K562 (cell line): Measurements from ENCODE around the gene SNCB. TPM values are rescaled to one million over a fixed set of nuclear protein-coding genes. Genes with fewer than 3 reads are reported as not detected.

Source experiments
- ATAC-seq: fragments of 200-7000 bp; cut with Tn5 transposase; 3 replicates; pipeline ENCODE4 v1.9.1; 2020; ENCODE audit warnings: moderate library complexity
- BruUV-seq: library from RNA; stranded (reverse); fragments of 400-500 nt; replicated peaks from 2 replicates; lab custom pipeline; 2021; lab: Mats Ljungman, UMichigan
- CTCF ChIA-PET: fragments of 300-600 bp; formaldehyde crosslinking; extraction: SDS; loops from one replicate; lab custom pipeline; 2021; ENCODE audit warnings: low intra/inter-chr PET ratio; lab: Yijun Ruan, JAX
- POLR2A ChIA-PET: fragments of 300-600, 350-650 bp; sonication (Branson Sonifier 250); formaldehyde crosslinking; extraction: SDS; loops from one replicate; lab custom pipeline; 2021; ENCODE audit warnings: antibody characterized with exemption, inconsistent platforms; lab: Yijun Ruan, JAX
- DNase-seq, 4 experiments: peaks; one replicate each; pipeline versions ENCODE4 v3.0.0 to v3.0.0-alpha.2; 2011 to 2018; ENCODE audit warnings: low spot score in 3 of 4, mixed read lengths in 3 of 4; ENCODE audit errors: extremely low read depth in 1 of 4
- FAIRE-seq: peaks from 2 replicates; lab custom pipeline; 2011; peaks lifted over from hg19 to GRCh38; lab: Jason Lieb, UNC
- H2AFZ ChIP-seq: 2 replicates; pipeline ENCODE4 v1.6.0; 2011; ENCODE audit warnings: low read depth, low read length, control low read depth, inconsistent platforms
- H3K27ac ChIP-seq: fragments of 200-600 bp; 3 replicates; pipeline ENCODE4 v1.8.0; 2011; ENCODE audit warnings: low read depth, mild to moderate bottlenecking, control low read depth, inconsistent platforms, low read length, moderate library complexity, mixed read lengths; ENCODE audit errors: extremely low read depth
- H3K27me3 ChIP-seq, 2 experiments: fragments of 300-600 bp in 1 of 2; 2 replicates in 1 of 2; 3 replicates in 1 of 2; pipeline versions ENCODE4 v1.6.0 to v1.8.0; 2011; ENCODE audit warnings: inconsistent platforms in 2 of 2, low read length in 2 of 2, mild to moderate bottlenecking in 1 of 2, mixed read lengths in 1 of 2, moderate library complexity in 1 of 2; ENCODE audit not compliant: control insufficient read depth in 2 of 2, insufficient read depth in 2 of 2
- H3K36me3 ChIP-seq: fragments of 300-600 bp; 3 replicates; pipeline ENCODE4 v1.8.0; 2011; ENCODE audit warnings: mild to moderate bottlenecking, low read length, inconsistent platforms; ENCODE audit not compliant: control insufficient read depth, insufficient read depth
- H3K4me1 ChIP-seq, 2 experiments: fragments of 200-600 bp in 1 of 2; replicated peaks in 1 of 2; 2 replicates in 1 of 2; 3 replicates in 1 of 2; pipeline versions ENCODE4 v1.5.1 to v1.8.0; 2011; ENCODE audit warnings: inconsistent platforms in 2 of 2, low read length in 2 of 2, mild to moderate bottlenecking in 1 of 2, mixed read lengths in 1 of 2, moderate library complexity in 1 of 2; ENCODE audit not compliant: control insufficient read depth in 2 of 2, insufficient read depth in 2 of 2
- H3K4me2 ChIP-seq: 2 replicates; pipeline ENCODE4 v1.6.1; 2011; ENCODE audit warnings: low read length, control low read depth, inconsistent platforms, mixed read lengths; ENCODE audit not compliant: insufficient read depth
- H3K4me3 ChIP-seq: fragments of 200-600 bp; sonication (generic), shearing (Covaris generic); 2 replicates; pipeline ENCODE4 v1.5.1; 2016; ENCODE audit warnings: control low read depth, inconsistent platforms
- H3K79me2 ChIP-seq: fragments of 200-600 bp; 3 replicates; pipeline ENCODE4 v1.8.0; 2011; ENCODE audit warnings: low read length, inconsistent platforms; ENCODE audit not compliant: control insufficient read depth, insufficient read depth
- H3K9ac ChIP-seq, 2 experiments: 2 replicates each; pipeline versions ENCODE4 v1.6.0 to v1.6.1; 2011; ENCODE audit warnings: low read depth in 2 of 2, low read length in 2 of 2, control low read depth in 1 of 2, inconsistent platforms in 1 of 2, mild to moderate bottlenecking in 1 of 2, mixed read lengths in 1 of 2; ENCODE audit not compliant: insufficient read depth in 1 of 2
- H3K9me1 ChIP-seq: one replicate; pipeline ENCODE4 v1.6.0; 2011; ENCODE audit warnings: inconsistent platforms, mild to moderate bottlenecking, low read length, moderate library complexity; ENCODE audit not compliant: control insufficient read depth, insufficient read depth
- H3K9me3 ChIP-seq: replicated peaks from 2 replicates; pipeline ENCODE4 v1.5.1; 2011; ENCODE audit warnings: low read depth, low read length, inconsistent platforms; ENCODE audit not compliant: control insufficient read depth, insufficient read depth
- H4K20me1 ChIP-seq: replicated peaks from 2 replicates; pipeline ENCODE4 v1.6.1; 2011; ENCODE audit warnings: low read length, inconsistent platforms, mixed read lengths; ENCODE audit not compliant: control insufficient read depth, insufficient read depth
- ATF1 ChIP-seq, 2 experiments: fragments of 450-650 bp in 1 of 2; IDR thresholded peaks; 2 replicates each; pipeline ENCODE4 v1.6.1; 2016; ENCODE audit warnings: missing compliant biosample characterization in 1 of 2, missing genetic modification characterization in 1 of 2
- CHD1 ChIP-seq: fragments of 200-600 bp; sonication (generic); IDR thresholded peaks from one replicate; pipeline ENCODE4 v1.6.1; 2012; ENCODE audit warnings: mild to moderate bottlenecking, moderate library complexity, low read length, inconsistent platforms
- RAD21 ChIP-seq, 2 experiments: fragments of 250-450 bp in 1 of 2; fragments of 450-650 bp in 1 of 2; sonication (Bioruptor Pico) in 1 of 2; formaldehyde crosslinking in 1 of 2; IDR thresholded peaks in 1 of 2; conservative IDR thresholded peaks in 1 of 2; 2 replicates each; pipeline versions ENCODE4 v1.4.0 to v1.8.0; 2020 to 2022; ENCODE audit warnings: mild to moderate bottlenecking in 2 of 2, moderate library complexity in 1 of 2
- RBFOX2 ChIP-seq: fragments of 200-400 bp; formaldehyde crosslinking; IDR thresholded peaks from 2 replicates; pipeline ENCODE4 v1.6.1; 2017; ENCODE audit warnings: low read depth, mild to moderate bottlenecking, low read length, moderate library complexity
- SPI1 ChIP-seq: IDR thresholded peaks from 2 replicates; pipeline ENCODE4 v1.6.1; 2011; ENCODE audit warnings: low read depth, low read length, control low read depth, borderline replicate concordance
- SREBF2 ChIP-seq: sonication (generic); formaldehyde crosslinking; IDR thresholded peaks from 2 replicates; pipeline ENCODE4 v1.4.0; 2020; ENCODE audit warnings: mild to moderate bottlenecking, missing genetic modification reagents
- STAG1 ChIP-seq: sonication (generic); formaldehyde crosslinking; IDR thresholded peaks from 2 replicates; pipeline ENCODE4 v1.5.0; 2020; ENCODE audit warnings: missing genetic modification reagents, borderline replicate concordance
- XRCC3 ChIP-seq: fragments of 450-650 bp; IDR thresholded peaks from 2 replicates; pipeline ENCODE4 v1.6.1; 2017; ENCODE audit warnings: mild to moderate bottlenecking, moderate library complexity
- ZNF134 ChIP-seq: fragments of 250-450 bp; sonication (Bioruptor Pico); conservative IDR thresholded peaks from 2 replicates; pipeline ENCODE4 v1.4.0; 2020
- ZNF165 ChIP-seq: fragments of 250-450 bp; sonication (Bioruptor Pico); IDR thresholded peaks from 2 replicates; pipeline ENCODE4 v1.4.0; 2020; ENCODE audit warnings: borderline replicate concordance
- whole genome bisulfite sequencing: fragments of 100-300 bp; shearing (Covaris generic); methylation state at CpG from one replicate; pipeline ENCODE4 v1.1.6; 2016; ENCODE audit warnings: low coverage, mixed read lengths; ENCODE audit not compliant: insufficient coverage; ENCODE audit errors: missing lambda C conversion rate; 5-methylcytosine and 5-hydroxymethylcytosine counted together
- in situ Hi-C: fragments of 300-500 bp; cut with MboI; formaldehyde crosslinking; loops from 4 replicates; pipeline ENCODE4 v1.15.0; 2018; ENCODE audit warnings: inconsistent platforms, mixed read lengths
- intact Hi-C: fragments of 100-400 bp; cut with micrococcal nuclease; formaldehyde crosslinking; loops from 2 replicates; pipeline ENCODE4 v1.14.2; 2022
- polyA plus RNA-seq, 8 experiments: library from polyadenylated mRNA; depleted of rRNA in 4 of 8; stranded (reverse) in 5 of 8; unstranded in 3 of 8; fragments of >200 nt; fragmentation: Nextera tagmentation in 2 of 8; fragmentation: Illumina TruSeq in 1 of 8; extraction: Ambion mirVana in 2 of 8; extraction: Trizol in 1 of 8; gene quantifications; 2 replicates each; pipeline versions ENCODE4 v1.2.1 to v1.2.3, GENCODE V29; 2011 to 2014; ENCODE audit warnings: inconsistent platforms in 1 of 8, missing spikeins in 1 of 8
- total RNA-seq, 7 experiments: library from RNA; depleted of rRNA in 6 of 7; stranded (reverse); fragments of >200 nt in 6 of 7; fragmentation: Illumina TruSeq in 2 of 7; extraction: Trizol in 2 of 7; gene quantifications; 2 replicates each; pipeline versions ENCODE4 v1.2.1 to v1.2.3, GENCODE V29; 2011 to 2021; ENCODE audit warnings: low replicate concordance in 1 of 7
- TF ChIP-seq, protein P1 (sequence below): fragments of 450-650 bp; formaldehyde crosslinking; IDR thresholded peaks from 2 replicates; pipeline ENCODE4 v1.4.0; 2020; ENCODE audit warnings: mild to moderate bottlenecking, moderate library complexity
- TF ChIP-seq, protein P2 (sequence below): fragments of 250-450 bp; sonication (Bioruptor Pico); IDR thresholded peaks from 2 replicates; pipeline ENCODE4 v1.5.0; 2020; ENCODE audit warnings: mild to moderate bottlenecking, borderline replicate concordance
- TF ChIP-seq, protein P3 (sequence below): fragments of 450-650 bp; formaldehyde crosslinking; IDR thresholded peaks from 2 replicates; pipeline ENCODE4 v1.4.0; 2022; ENCODE audit warnings: missing genetic modification characterization
- TF ChIP-seq, protein P4 (sequence below): fragments of 450-650 bp; IDR thresholded peaks from 2 replicates; pipeline ENCODE4 v1.6.1; 2017; ENCODE audit warnings: mild to moderate bottlenecking, moderate library complexity

Gene SNCB
- total and polyA plus RNA-seq, 9 of the 15 experiments (the other 6 are each of a cell fraction or from before 2014, with no cell fraction given) = not detected

DNA sequence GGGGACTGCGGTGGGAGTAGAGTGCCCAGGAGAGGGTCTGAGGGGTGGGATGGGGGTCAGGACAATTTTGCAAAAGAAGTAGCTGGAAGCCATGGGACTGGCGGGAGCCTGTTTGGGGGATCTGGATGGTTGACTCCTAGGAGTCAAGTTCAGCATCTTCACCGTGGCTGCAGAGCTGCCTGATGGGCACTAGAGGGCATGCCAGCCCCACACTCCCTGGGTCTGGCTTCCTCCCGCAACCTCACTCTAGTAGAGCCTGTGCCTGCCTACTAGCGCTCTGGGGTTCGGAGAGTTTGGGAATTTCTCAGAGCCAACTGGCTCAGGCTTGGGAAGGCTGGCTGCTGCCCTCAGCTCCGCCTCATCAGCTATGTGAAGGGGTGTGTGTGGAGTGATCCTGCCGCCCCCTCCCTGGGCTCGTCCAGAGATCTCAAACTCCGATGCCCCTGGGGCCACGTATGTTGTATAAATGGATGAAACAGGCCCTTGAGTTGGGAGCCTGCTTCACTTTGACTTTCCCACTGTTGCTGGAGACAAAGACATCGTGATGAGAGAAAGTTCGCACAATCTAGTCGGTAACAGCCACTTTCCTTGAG is 27.8 kb upstream of the SNCB start:
- FAIRE-seq (peak; percentile 89), DNase-seq (peak; percentile 55 to 71 (median 60)), ATAC-seq (peak; percentile 83)
- no peaks in the 10 kb centered on the region for H3K9me3 ChIP-seq
- H3K27me3 ChIP-seq = peaks cover 6 to 19% of the 10 kb centered on the region in 2 experiments; a peak in 3 of 5 replicates
- H3K27ac ChIP-seq = no peak overlapping the region
- H3K36me3 ChIP-seq = peaks cover 21% of the 10 kb centered on the region; the same call in 2 of the 3 replicates
- H2AFZ ChIP-seq = no peak overlapping the region
- 69% methylated on average over 12 of the region's 14 CpGs for WGBS
- ChIA-PET POLR2A (interaction anchor here (0.7 to 2.3 kb wide), 3 partner anchors 10 to 270 kb away, joined by 3 to 10 read pairs (median 3); partner anchors contain the start of genes HIGD2A, NOP16 and TSPAN17), CTCF (interaction anchor here (0.7 to 1.0 kb wide), 2 partner anchors 301 to 454 kb away, joined by 3 to 5 read pairs; no protein-coding TSS in a partner anchor)
- peaks cover 4% of the 10 kb centered on the region for H3K9me1 ChIP-seq
- in situ Hi-C loops = no loop called here
- intact Hi-C loops = no loop called here
- H3K4me1 ChIP-seq = peaks cover 0 to 28% of the 10 kb centered on the region in 2 experiments; a peak in 2 of 5 replicates
- peaks cover 13% of the 10 kb centered on the region; the same call in 1 of the 2 replicates for H4K20me1 ChIP-seq
- no peaks in the 10 kb centered on the region for H3K79me2 ChIP-seq
- H3K4me2 ChIP-seq = no peak overlapping the region
- H3K9ac ChIP-seq = no peak overlapping the region
- no peak overlapping the region for H3K4me3 ChIP-seq
- TSS peak; percentile 60 for BruUV-seq
- no peak for TF ChIP-seq ZNF165 (CRISPR knock-in tag)
- TF ChIP-seq, protein P1, sequence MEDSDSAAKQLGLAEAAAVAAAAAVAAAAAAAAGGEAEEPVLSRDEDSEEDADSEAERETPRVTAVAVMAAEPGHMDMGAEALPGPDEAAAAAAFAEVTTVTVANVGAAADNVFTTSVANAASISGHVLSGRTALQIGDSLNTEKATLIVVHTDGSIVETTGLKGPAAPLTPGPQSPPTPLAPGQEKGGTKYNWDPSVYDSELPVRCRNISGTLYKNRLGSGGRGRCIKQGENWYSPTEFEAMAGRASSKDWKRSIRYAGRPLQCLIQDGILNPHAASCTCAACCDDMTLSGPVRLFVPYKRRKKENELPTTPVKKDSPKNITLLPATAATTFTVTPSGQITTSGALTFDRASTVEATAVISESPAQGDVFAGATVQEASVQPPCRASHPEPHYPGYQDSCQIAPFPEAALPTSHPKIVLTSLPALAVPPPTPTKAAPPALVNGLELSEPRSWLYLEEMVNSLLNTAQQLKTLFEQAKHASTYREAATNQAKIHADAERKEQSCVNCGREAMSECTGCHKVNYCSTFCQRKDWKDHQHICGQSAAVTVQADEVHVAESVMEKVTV = 0 out of 2 replicates have a peak, but pooled peaks have one; percentile 32
- no peak for TF ChIP-seq CHD1
- TF ChIP-seq, protein P2, sequence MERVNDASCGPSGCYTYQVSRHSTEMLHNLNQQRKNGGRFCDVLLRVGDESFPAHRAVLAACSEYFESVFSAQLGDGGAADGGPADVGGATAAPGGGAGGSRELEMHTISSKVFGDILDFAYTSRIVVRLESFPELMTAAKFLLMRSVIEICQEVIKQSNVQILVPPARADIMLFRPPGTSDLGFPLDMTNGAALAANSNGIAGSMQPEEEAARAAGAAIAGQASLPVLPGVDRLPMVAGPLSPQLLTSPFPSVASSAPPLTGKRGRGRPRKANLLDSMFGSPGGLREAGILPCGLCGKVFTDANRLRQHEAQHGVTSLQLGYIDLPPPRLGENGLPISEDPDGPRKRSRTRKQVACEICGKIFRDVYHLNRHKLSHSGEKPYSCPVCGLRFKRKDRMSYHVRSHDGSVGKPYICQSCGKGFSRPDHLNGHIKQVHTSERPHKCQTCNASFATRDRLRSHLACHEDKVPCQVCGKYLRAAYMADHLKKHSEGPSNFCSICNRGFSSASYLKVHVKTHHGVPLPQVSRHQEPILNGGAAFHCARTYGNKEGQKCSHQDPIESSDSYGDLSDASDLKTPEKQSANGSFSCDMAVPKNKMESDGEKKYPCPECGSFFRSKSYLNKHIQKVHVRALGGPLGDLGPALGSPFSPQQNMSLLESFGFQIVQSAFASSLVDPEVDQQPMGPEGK (CRISPR knock-in tag) = no peak
- TF ChIP-seq XRCC3 = no peak
- no peak for TF ChIP-seq ZNF134
- peak; percentile 4; the same call in 1 of the 2 replicates for TF ChIP-seq SPI1
- TF ChIP-seq, protein P3, sequence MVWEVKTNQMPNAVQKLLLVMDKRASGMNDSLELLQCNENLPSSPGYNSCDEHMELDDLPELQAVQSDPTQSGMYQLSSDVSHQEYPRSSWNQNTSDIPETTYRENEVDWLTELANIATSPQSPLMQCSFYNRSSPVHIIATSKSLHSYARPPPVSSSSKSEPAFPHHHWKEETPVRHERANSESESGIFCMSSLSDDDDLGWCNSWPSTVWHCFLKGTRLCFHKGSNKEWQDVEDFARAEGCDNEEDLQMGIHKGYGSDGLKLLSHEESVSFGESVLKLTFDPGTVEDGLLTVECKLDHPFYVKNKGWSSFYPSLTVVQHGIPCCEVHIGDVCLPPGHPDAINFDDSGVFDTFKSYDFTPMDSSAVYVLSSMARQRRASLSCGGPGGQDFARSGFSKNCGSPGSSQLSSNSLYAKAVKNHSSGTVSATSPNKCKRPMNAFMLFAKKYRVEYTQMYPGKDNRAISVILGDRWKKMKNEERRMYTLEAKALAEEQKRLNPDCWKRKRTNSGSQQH (CRISPR knock-in tag) = no peak
- TF ChIP-seq, protein P4, sequence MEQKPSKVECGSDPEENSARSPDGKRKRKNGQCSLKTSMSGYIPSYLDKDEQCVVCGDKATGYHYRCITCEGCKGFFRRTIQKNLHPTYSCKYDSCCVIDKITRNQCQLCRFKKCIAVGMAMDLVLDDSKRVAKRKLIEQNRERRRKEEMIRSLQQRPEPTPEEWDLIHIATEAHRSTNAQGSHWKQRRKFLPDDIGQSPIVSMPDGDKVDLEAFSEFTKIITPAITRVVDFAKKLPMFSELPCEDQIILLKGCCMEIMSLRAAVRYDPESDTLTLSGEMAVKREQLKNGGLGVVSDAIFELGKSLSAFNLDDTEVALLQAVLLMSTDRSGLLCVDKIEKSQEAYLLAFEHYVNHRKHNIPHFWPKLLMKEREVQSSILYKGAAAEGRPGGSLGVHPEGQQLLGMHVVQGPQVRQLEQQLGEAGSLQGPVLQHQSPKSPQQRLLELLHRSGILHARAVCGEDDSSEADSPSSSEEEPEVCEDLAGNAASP = no peak
- peak; percentile 91 for TF ChIP-seq STAG1
- TF ChIP-seq RAD21 (CRISPR knock-in tag; conservative IDR thresholded peaks at IDR 0.05 in 1 of 2, IDR thresholded peaks at IDR 0.05 in 1 of 2) = peak; percentile 57 to 79
- no peak for TF ChIP-seq RBFOX2
- 0 out of 2 replicates have a peak, but pooled peaks have one; percentile 64 for TF ChIP-seq SREBF2 (CRISPR knock-in tag)
- TF ChIP-seq ATF1 (CRISPR knock-in tag; IDR thresholded peaks at IDR 0.05) = no peak
- no peak for TF ChIP-seq ATF1 (tag; IDR thresholded peaks at IDR 0.05)
